Measurements from ENCODE around the gene ABI3. TPM values are rescaled to one million over a fixed set of nuclear protein-coding genes. Genes with fewer than 3 reads are reported as not detected.

The ABI3 gene
- total and polyA plus RNA-seq, 9 of the 15 experiments (the other 6 are each of a cell fraction or from before 2014, with no cell fraction given) = not detected

GRCh38 chr17:49191917-49192741 is 18.4 kb upstream of the ABI3 start:
- ChIA-PET CTCF (ENCODE audit: low intra/inter-chr PET ratio) (interaction anchor here (0.6 to 1.5 kb wide), 2 partner anchors 12 to 202 kb away, joined by 3 to 4 read pairs; no protein-coding TSS in a partner anchor), POLR2A (interaction anchor here (0.6 to 1.7 kb wide), 9 partner anchors 8 to 248 kb away, joined by 3 to 9 read pairs (median 3); no protein-coding TSS in a partner anchor)
- H4K20me1 ChIP-seq (replicated peaks; ENCODE audit: control insufficient read depth, insufficient read depth, low read length) = no peaks in the 10 kb centered on the region
- no peaks in the 10 kb centered on the region for H3K9me1 ChIP-seq (ENCODE audit: control insufficient read depth, insufficient read depth, low read length)
- TSS peak; percentile 94 for BruUV-seq (replicated peaks)
- H3K4me1 ChIP-seq (replicated peaks in 1 of 2; ENCODE audit: control insufficient read depth in 2 of 2, insufficient read depth in 2 of 2, low read length in 2 of 2) = peaks cover 7 to 9% of the 10 kb centered on the region in 2 experiments; a peak in 3 of 5 replicates
- in situ Hi-C loops (cut with MboI) (no loop called here), intact Hi-C loops (cut with micrococcal nuclease) (loop anchor here (5.0 kb wide), 2 partner anchors 35 to 300 kb away; partner anchors contain the start of gene ATP5MC1)
- H3K79me2 ChIP-seq (ENCODE audit: control insufficient read depth, insufficient read depth, low read length) = no peaks in the 10 kb centered on the region
- peak; percentile 84 for FAIRE-seq
- peak; percentile 79 for ATAC-seq
- DNase-seq (ENCODE audit: extremely low read depth in 1 of 4, low spot score in 3 of 4) = peak; percentile 67 to 93 (median 72)
- peak overlapping the region; percentile 72 for H3K4me3 ChIP-seq
- H3K4me2 ChIP-seq (ENCODE audit: insufficient read depth, low read length) = peak overlapping the region; percentile 94
- H3K9me3 ChIP-seq (replicated peaks; ENCODE audit: control insufficient read depth, insufficient read depth, low read depth, low read length) = no peaks in the 10 kb centered on the region
- peak overlapping the region; percentile 99 for H2AFZ ChIP-seq (ENCODE audit: low read depth, low read length)
- H3K27ac ChIP-seq (ENCODE audit: extremely low read depth, low read depth, low read length) = peak overlapping the region; percentile 99
- H3K27me3 ChIP-seq (ENCODE audit: control insufficient read depth in 2 of 2, insufficient read depth in 2 of 2, low read length in 2 of 2) = no peaks in the 10 kb centered on the region
- under 1% methylated on average over 51 of the region's 53 CpGs for WGBS (ENCODE audit: insufficient coverage, low coverage, missing lambda C conversion rate)
- H3K9ac ChIP-seq (ENCODE audit: insufficient read depth in 1 of 2, low read depth in 2 of 2, low read length in 2 of 2) = peak overlapping the region; percentile 95 to 97
- H3K36me3 ChIP-seq (ENCODE audit: control insufficient read depth, insufficient read depth, low read length) = no peaks in the 10 kb centered on the region
- TF ChIP-seq GATA2 (CRISPR knock-in tag; IDR thresholded peaks at IDR 0.05) (no peak), ATF6 (CRISPR knock-in tag; IDR thresholded peaks at IDR 0.05) (peak; percentile 28; the same call in 1 of the 2 replicates), ZC3H4 (CRISPR knock-in tag; IDR thresholded peaks at IDR 0.05; ENCODE audit: borderline replicate concordance) (0 out of 2 replicates have a peak, but pooled peaks have one; percentile 76), CCNT2 (IDR thresholded peaks at IDR 0.05; ENCODE audit: borderline replicate concordance, extremely low read depth, insufficient read length, low read depth, low read length) (peak; percentile 21), KLF1 (tag; IDR thresholded peaks at IDR 0.05) (0 out of 2 replicates have a peak, but pooled peaks have one; percentile 58), HDAC1 (IDR thresholded peaks at IDR 0.05) (peak; percentile 85 to 89), EP300 (IDR thresholded peaks at IDR 0.05; ENCODE audit: low read length) (peak; percentile 69), SRSF7 (optimal IDR thresholded peaks at IDR 0.05; ENCODE audit: low read depth, low read length) (no peak), MNT (conservative IDR thresholded peaks at IDR 0.05) (peak; percentile 85 to 94), MITF (IDR thresholded peaks at IDR 0.05) (peak; percentile 77), RBFOX2 (IDR thresholded peaks at IDR 0.05; ENCODE audit: low read depth, low read length) (peak; percentile 83), SMARCA4 (IDR thresholded peaks at IDR 0.05) (peak; percentile 94), E2F3 (CRISPR knock-in tag; IDR thresholded peaks at IDR 0.05) (peak; percentile 48; the same call in 1 of the 2 replicates), E2F4 (CRISPR knock-in tag; IDR thresholded peaks at IDR 0.05; ENCODE audit: low read depth) (peak; percentile 95)

Measured in K562 (cell line).